Keratinocyte (primary cell): ENCODE data around the gene IGHMBP2.

ENCODE experiments used
- CTCF ChIP-seq, 3 experiments: IDR thresholded peaks in 1 of 3; conservative IDR thresholded peaks in 1 of 3; optimal IDR thresholded peaks in 1 of 3; 2 replicates in 2 of 3; 3 replicates in 1 of 3; pipeline versions ENCODE3 to v1.5.1; 2011; ENCODE audit warnings: low read length in 3 of 3, mild to moderate bottlenecking in 3 of 3, moderate library complexity in 2 of 3, control low read depth in 1 of 3, inconsistent platforms in 1 of 3; ENCODE audit not compliant: insufficient read depth in 2 of 3; ENCODE audit errors: extremely low read depth in 1 of 3
- EZH2 ChIP-seq: IDR thresholded peaks from one replicate; pipeline ENCODE4 v1.6.1; 2012; ENCODE audit warnings: inconsistent platforms, mild to moderate bottlenecking, low read length, moderate library complexity

GRCh38 chr11:68934666-68935065 lies 31.0 kb downstream of the IGHMBP2 start:
- TF ChIP-seq CTCF (optimal IDR thresholded peaks at IDR 0.05 in 1 of 3, IDR thresholded peaks at IDR 0.05 in 1 of 3, conservative IDR thresholded peaks at IDR 0.05 in 1 of 3; ENCODE audit: extremely low read depth in 1 of 3, insufficient read depth in 2 of 3, low read length in 3 of 3) (no peak), EZH2 (no peak)
